GM19328 (cell line): ENCODE results near the gene NUB1.

Source experiments
- ATAC-seq: cut with Tn5 transposase; IDR thresholded peaks from one replicate; pipeline ENCODE4 v1.9.1; 2021; ENCODE audit warnings: mild to moderate bottlenecking, moderate library complexity; ENCODE audit not compliant: unreplicated experiment

NUB1 gene

DNA sequence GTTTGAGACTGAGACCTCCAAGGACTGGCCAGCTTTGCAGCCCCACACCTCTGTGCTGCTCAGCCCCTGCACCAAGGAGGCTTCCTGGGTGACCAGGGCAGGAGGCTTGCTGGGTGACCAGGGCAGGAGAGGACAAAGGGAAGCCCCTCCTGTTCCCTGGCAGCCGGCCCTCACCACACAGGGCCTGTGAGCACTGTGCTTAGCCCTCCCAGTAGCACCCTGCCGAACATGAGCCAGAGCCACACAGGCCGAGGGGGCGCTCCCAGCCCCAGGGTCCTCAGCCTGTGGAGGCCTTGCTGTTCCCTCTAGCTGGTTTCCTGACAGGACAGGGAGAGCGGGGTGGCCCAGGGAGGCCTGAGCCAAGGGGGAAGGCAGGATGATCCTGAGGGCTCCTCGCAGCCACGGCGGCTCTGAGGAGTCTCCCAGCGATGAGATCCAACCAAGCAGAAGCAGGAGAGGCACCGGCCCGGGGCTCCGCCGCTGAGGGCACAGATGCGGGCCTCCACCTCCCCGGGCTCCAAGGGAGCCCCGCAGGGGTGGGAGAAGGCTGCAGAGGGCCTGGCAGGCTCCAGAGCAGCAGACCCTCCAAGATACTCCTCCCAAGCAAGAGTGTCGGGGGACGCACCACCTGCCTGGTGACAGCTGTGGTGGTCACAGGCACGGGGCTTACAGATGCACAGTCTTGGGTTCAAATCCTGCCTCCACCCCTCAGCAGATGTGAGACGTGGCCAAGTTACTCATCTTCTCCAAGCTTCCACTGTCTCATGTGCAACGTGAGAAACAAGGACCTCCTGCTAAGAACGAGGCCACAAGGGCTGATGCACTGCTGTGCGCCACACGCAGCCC, 45.8 kb downstream of the NUB1 start:
- ATAC-seq = no peak

DNA sequence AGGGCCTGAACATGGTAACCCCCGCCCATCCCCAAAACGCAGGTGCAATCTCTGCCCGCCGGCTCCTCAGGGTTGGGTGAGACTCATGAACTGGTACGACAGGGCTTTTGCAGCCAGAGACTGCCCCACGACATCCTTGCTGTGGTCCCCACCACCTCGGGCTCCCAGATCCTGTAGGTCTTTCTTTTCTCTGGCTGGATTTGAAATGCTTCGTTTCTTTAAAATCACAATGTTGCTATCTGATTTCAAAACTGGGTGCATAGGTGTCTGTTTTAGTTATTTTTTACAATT, 46.3 kb downstream of the NUB1 start:
- no peak for ATAC-seq

- no peak for ATAC-seq
Measured at GRCh38 chr7:151388430-151388829, 46.8 kb downstream of the NUB1 start.

- no peak for ATAC-seq
Measured at GRCh38 chr7:151389096-151389767, 47.6 kb downstream of the NUB1 start.

DNA sequence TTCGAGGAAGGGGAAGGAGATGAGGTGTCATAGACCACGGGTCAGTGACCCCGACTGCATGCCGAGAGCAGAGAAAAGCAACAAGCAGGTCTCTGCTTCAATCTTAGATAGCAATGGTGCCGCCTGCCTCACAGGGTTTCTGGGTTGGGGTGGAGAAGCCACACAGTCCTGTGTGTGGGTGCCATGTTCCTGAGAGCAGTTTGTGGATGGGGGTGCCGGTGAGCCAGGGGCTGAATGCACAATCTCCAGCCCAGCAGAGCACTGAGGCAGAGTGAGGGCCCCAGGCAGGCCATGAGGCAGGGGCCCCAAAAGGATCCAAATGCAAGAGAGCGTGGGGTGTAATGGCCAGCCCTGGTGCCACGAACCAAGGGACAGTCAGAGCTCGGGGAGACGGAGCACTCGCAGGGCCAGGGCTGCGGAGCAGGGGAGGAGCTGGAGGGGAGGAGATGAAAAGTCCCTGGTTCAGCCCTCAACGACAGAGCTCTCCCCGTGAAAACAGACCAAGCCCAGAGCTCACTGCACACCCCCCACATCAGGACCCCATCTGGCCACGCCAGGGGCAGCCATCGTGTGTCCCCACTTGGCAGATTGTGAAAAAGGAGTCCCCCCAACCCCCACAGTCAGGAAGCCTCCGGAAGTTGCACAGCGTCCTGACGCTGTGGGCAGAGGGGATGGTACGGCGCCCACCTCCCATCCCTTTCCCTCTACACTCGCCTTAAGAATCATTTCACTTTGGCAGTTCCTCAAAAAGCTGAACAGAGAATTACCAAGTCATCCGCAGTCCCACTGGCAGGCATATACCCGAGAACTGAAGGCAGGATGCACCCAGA, 48.4 kb downstream of the NUB1 start:
- no peak for ATAC-seq

DNA sequence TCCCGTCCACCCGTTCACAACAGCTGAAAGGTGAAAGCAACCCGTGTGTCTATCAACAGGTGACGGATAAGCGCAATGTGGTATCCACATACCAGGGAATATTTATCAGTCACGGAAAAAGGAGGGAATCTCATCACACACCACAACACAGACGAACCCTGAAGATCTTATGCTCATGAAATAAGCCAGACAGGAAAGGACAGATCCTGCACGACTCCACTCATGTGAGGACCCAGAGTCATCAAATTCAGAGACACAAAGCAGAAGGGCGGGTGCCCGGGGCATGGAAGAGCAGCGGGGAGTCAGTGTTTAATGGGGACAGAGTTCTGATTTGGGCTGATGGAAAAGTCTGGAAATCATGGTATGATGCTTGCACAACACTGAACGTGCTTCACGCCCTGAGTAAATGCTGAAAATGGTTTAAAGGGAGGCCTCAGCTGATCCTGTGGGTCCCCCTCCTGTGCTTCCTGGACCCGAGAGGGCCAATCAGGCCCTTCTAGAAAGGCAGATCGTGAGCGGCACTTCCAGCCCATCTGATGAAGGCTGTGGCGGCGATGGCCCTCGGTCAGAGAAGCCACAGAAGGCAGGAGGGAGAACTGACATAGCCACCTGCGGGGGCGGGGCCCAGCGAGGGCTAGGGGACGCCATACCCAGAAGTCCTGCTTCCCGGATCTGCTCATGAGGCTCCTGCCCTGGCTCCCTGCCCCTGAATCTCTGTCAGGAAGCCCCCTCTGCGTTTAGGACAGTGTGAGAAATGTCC, 49.2 kb downstream of the NUB1 start:
- ATAC-seq = no peak

DNA sequence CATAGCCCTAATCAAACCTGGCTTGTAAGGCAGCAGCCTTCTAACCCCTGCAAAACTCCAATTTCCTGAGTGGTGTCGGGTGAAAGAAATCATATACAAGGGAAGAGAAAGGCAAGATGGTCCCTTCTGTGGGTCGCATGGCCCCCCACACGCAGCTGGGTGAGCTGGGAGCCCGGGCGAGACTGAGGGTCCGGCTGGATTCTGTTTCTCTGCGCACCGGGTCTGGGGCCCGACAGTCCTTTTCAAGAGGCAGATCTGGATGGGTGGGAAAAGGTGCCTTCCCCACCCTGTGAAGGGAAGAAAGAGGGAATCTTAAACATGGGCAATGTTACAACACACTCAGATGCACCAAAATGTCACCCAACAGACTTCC, 49.7 kb downstream of the NUB1 start:
- no peak for ATAC-seq

GRCh38 chr7:151392002-151392401, 50.4 kb downstream of the NUB1 start:
- no peak for ATAC-seq

DNA sequence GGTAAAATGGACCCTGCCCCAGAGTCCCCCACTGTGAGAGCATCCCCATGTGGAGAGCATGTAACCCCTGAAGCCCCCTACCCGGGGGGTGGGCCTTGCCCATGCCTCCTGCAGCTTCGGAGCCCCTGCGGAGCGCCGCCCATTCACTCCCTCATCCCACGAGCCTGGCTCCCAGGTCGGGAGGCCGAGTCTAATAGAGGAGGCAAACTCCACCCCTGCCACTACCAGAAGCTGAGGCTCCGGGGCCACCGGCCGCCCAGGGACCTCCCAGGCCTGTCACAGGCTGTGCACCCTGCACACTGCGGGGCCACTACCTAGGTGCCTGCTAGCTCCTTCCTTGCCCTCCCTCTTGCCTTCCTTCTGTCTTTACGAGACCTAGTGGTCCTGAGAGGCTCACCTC, 50.8 kb downstream of the NUB1 start:
- no peak for ATAC-seq

DNA sequence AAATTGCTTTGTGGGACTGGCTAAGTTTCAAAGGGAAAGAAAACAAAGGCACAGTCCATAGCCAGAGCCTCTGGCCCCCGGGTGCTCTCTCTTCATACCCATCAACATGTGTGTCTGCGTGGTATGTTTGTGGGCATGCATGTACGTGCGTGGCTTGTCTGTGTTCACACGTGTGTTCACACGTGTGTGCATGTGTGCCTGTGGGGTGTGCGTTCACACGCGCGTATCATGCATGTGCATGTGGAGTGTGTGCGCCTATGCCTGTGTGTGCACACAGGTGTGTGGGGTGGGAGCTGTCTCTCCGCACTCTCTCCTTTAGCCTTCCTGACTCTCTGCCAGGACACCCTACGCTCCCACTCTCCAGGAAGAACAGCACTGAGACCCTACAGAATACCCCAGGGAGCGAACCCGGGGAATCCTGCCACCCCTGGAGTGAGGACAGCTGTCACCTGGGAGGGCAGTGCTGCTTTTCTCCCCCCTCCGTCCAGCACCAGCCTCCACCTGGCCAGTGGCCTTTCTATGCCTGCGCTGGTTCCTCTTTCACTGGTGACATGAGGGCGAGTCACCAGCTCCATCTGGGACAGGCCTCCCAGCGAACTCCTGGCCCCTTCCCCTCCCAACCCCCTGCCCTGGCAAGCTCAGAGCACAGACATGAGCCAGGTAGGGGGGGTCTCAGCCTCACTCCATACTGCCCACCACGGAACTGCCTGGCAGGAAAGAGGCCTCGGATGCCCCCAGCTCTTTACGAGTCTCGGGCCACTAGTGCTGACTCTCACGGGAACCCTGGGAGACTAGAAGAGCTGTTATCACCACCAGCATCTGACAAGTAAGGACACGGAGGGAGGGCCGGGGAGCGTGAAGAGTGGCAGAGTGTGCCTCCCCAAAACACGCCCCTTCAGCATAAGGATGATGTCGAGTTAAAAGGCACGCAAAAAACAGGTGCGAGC, 51.7 kb downstream of the NUB1 start:
- ATAC-seq = no peak

- ATAC-seq = no peak
Measured at GRCh38 chr7:151394076-151395035, 52.7 kb downstream of the NUB1 start.

GRCh38 chr7:151395036-151395367, 53.4 kb downstream of the NUB1 start:
- ATAC-seq = no peak

- ATAC-seq = no peak
Measured at GRCh38 chr7:151396328-151396970, 54.8 kb downstream of the NUB1 start.

DNA sequence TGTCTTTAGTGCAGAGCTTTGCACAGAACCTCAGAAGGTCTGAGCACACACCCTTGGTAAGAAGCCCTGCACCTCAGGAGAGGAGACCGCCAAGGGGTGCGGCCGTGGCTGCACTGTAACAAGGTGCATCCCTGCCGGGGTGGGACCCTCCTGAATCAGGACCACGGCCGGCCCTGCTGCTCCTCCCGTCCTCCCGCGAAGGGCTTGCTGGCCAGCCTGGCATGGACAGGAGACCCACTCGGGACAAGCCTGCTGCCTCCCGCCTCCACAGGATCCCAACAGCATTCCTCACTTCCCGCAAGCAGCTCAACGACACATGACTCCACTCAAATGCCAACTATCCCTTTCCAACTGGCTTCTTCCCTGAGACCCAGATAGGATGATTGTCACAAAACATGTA, 55.4 kb downstream of the NUB1 start:
- ATAC-seq = no peak

- no peak for ATAC-seq
Measured at GRCh38 chr7:151398446-151399304, 57.1 kb downstream of the NUB1 start.

DNA sequence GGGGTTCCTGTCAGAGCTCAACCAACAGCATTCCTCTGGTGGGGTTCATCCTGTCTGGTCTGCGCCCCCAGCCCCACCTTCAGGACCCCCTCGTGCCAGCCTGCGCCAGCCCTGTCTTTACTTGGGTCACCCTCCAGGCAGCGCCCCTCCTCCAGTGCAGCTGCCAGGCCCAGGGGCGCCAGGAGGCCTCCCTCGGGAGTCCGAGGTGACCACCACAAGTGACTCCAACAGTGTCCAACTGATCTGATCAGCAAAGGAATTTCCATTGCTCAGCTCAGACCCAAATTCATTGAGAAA, 57.6 kb downstream of the NUB1 start:
- no peak for ATAC-seq

- no peak for ATAC-seq
Measured at GRCh38 chr7:151399906-151400305, 58.3 kb downstream of the NUB1 start.
